ENCODE measurements around the gene UPP1.
"Not testable (repeated sequence)": the region's sequence is repeated elsewhere in the genome, so short reads cannot be mapped to it uniquely, and the experiment has no call there.

The UPP1 gene

GRCh38 chr7:48089046-48090003 lies at the start of gene UPP1:
UPP1 (plus strand) TSS chr7:48089265; CDS start chr7:48094784, 5,519 bp downstream.
- no peak for DNase-seq

- no peak for DNase-seq
Measured at GRCh38 chr7:48040944-48041652, 48.0 kb upstream of the UPP1 start.

GRCh38 chr7:48041653-48041970 lies 47.5 kb upstream of the UPP1 start:
- DNase-seq, result no peak

- no peak for DNase-seq
Measured at GRCh38 chr7:48042216-48042615, 46.8 kb upstream of the UPP1 start.

- DNase-seq, result no peak
Measured at GRCh38 chr7:48042636-48043035, 46.4 kb upstream of the UPP1 start.

- no peak for DNase-seq
Measured at GRCh38 chr7:48045195-48045765, 43.8 kb upstream of the UPP1 start.

GRCh38 chr7:48046458-48046857 lies 42.6 kb upstream of the UPP1 start:
- DNase-seq, result no peak

- DNase-seq, result no peak
Measured at GRCh38 chr7:48048113-48048512, 41.0 kb upstream of the UPP1 start.

GRCh38 chr7:48049850-48050249 lies 39.2 kb upstream of the UPP1 start:
- no peak for DNase-seq

- DNase-seq, result no peak
Measured at GRCh38 chr7:48052748-48053147, 36.3 kb upstream of the UPP1 start.

GRCh38 chr7:48053736-48054135 lies 35.3 kb upstream of the UPP1 start:
- no peak for DNase-seq

GRCh38 chr7:48058990-48059389 lies 30.1 kb upstream of the UPP1 start:
- DNase-seq, result no peak

- no peak for DNase-seq
Measured at GRCh38 chr7:48059706-48060105, 29.4 kb upstream of the UPP1 start.

- no peak for DNase-seq
Measured at GRCh38 chr7:48063985-48064384, 25.1 kb upstream of the UPP1 start.

- DNase-seq, result no peak
Measured at GRCh38 chr7:48067475-48067874, 21.6 kb upstream of the UPP1 start.

GRCh38 chr7:48074204-48074654 lies 14.8 kb upstream of the UPP1 start:
- no peak for DNase-seq

- DNase-seq, result no peak
Measured at GRCh38 chr7:48077423-48077822, 11.6 kb upstream of the UPP1 start.

- DNase-seq, result no peak
Measured at GRCh38 chr7:48078470-48078869, 10.6 kb upstream of the UPP1 start.

GRCh38 chr7:48082378-48082777 lies 6.7 kb upstream of the UPP1 start:
- not testable (repeated sequence) for DNase-seq

GRCh38 chr7:48083114-48083830 lies 5.8 kb upstream of the UPP1 start:
- no peak for DNase-seq

- no peak for DNase-seq
Measured at GRCh38 chr7:48084727-48085432, 4.2 kb upstream of the UPP1 start.

GRCh38 chr7:48085433-48085791 lies 3.7 kb upstream of the UPP1 start:
- no peak for DNase-seq

GRCh38 chr7:48085942-48086341 lies 3.1 kb upstream of the UPP1 start:
- DNase-seq, result no peak
